HG02798 (cell line): ENCODE measurements around the gene SEMA3D.
A peak's percentile ranks its signal among the peaks of the same experiment; 100 is the strongest.

Source experiments
- ATAC-seq: cut with Tn5 transposase; IDR thresholded peaks from one replicate; pipeline ENCODE4 v1.9.1; 2021; ENCODE audit warnings: mild to moderate bottlenecking; ENCODE audit not compliant: unreplicated experiment, poor library complexity

The SEMA3D gene

DNA sequence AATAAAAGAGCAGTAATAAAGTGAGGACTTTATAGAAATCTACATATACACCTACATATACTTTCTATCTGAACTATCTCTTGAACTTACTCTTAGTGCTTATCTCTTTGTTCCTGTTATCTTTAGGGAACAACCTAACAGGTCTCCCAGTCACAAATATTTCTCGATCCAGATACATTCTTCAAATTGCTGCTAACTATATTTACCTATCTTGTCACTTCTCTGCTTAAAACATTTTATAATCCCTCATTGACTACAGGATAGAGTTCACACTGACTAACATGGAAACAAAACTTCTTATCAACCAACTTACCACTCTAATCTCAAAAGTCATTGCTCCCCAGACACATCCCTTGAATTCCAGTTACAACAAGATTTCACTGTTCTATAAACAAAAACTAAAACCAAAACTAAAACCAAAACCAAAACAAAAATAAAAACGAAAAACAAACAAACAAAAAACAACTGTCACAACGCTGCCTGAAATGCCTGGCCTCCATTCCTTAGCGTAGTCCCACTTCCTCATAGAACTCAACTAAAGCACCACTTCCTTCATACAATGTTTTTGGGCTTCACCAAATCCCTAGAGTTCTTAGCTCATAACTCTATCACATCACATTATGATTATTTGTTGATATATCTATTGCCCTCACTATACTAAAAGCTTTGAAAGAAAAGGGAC, 134.7 kb downstream of the SEMA3D start:
- ATAC-seq: no peak

DNA sequence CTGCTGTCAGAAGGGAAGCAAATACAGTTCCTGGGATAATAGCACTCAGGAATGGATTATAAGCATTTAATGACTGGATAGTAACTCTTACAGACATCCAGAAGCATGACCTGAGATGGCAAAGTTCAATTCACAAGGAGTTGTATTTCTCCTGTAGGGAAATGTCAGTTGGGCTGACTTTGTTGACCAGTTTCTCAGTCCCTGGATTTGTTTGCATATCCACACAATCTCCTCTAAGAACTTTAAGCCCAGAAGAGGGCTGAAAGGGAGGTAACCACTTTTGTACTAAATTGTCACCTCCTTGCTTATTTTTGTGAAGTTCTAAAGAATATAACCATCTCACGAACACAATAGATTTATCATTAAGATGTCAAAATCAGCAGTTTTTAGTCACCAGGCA, 140.3 kb downstream of the SEMA3D start:
- ATAC-seq: no peak

DNA sequence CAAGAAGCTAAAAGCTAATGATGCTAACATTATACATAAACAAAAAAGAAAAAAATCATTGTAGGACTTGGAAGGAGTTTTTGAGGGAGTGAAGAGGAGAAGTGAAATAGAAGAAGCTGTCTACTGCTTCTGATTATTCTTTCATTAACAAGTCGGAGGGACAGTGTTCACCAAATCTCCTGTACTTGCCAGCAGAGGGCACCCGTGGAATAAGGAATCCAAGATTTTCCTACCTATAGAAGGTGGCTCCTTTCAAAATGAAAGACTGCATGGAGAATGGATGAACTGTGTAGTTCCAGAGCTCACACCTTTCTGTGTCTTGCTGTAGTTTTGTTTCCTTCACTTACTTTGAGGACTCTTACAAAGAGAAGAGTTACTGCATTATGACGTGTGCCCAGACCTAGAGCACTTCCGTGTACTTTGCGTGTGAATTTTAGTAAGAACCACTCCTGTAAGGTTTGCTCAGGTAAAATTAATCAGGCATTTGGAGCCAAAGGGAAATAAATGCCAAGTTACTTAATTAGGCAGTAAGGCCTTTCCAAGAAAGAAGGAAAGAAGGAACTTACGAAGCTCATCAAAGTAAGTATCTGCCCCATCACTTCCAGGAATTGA, 145.1 kb downstream of the SEMA3D start:
- ATAC-seq: peak; percentile 64

GRCh38 chr7:85039196-85039923, 147.5 kb downstream of the SEMA3D start:
- peak; percentile 83 for ATAC-seq

GRCh38 chr7:85038466-85038865, 148.4 kb downstream of the SEMA3D start:
- no peak for ATAC-seq

- no peak for ATAC-seq
Observed at GRCh38 chr7:85033263-85033662, 153.6 kb downstream of the SEMA3D start.

GRCh38 chr7:85031475-85031874, 155.4 kb downstream of the SEMA3D start:
- no peak for ATAC-seq

GRCh38 chr7:85030893-85031292, 156.0 kb downstream of the SEMA3D start:
- ATAC-seq: peak; percentile 57

GRCh38 chr7:85025312-85025756, 161.5 kb downstream of the SEMA3D start:
- peak; percentile 80 for ATAC-seq

GRCh38 chr7:85023916-85024315, 162.9 kb downstream of the SEMA3D start:
- no peak for ATAC-seq

GRCh38 chr7:85023066-85023712, 163.7 kb downstream of the SEMA3D start:
- no peak for ATAC-seq

- ATAC-seq: no peak
Observed at GRCh38 chr7:85022064-85022697, 164.7 kb downstream of the SEMA3D start.

- no peak for ATAC-seq
Observed at GRCh38 chr7:85021101-85021704, 165.7 kb downstream of the SEMA3D start.

- ATAC-seq: no peak
Observed at GRCh38 chr7:85019778-85020177, 167.1 kb downstream of the SEMA3D start.

DNA sequence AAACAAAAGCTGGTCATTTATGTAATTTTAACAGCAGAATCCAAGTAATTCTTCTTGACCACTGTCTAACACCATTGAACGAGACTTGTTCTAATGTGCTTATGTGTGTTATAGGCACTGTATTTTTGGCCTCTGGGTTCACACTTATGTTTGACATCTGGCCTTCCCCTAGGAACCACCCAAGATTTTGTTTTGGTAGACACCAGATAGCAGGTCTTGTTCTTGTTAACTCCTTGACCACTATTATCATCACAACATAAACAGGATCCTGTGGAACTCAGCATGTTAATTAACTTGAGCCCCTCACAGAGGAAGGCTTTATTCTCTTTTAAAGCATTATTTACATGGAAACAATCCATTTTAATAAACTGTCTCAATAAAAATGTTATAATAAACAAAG, 167.7 kb downstream of the SEMA3D start:
- no peak for ATAC-seq

DNA sequence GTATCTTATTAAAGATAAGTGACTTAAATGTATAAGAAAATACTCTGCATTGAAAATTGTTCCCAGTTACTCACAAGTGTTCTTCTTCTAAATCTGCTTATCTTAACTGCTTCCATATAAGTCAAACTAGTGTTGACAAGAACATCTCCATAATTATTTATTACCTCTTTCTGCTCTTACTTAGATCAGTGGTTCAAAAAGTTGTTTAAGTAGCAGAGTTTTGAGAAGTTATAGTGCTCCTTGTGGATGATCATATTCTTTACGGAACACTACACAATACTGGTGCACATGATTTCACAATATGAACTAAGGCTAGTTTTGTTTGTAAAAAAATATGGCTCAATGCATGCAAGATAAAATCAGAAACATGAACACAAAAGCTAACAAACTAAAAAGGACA, 168.4 kb downstream of the SEMA3D start:
- ATAC-seq: no peak

- no peak for ATAC-seq
Observed at GRCh38 chr7:85016286-85016685, 170.6 kb downstream of the SEMA3D start.

DNA sequence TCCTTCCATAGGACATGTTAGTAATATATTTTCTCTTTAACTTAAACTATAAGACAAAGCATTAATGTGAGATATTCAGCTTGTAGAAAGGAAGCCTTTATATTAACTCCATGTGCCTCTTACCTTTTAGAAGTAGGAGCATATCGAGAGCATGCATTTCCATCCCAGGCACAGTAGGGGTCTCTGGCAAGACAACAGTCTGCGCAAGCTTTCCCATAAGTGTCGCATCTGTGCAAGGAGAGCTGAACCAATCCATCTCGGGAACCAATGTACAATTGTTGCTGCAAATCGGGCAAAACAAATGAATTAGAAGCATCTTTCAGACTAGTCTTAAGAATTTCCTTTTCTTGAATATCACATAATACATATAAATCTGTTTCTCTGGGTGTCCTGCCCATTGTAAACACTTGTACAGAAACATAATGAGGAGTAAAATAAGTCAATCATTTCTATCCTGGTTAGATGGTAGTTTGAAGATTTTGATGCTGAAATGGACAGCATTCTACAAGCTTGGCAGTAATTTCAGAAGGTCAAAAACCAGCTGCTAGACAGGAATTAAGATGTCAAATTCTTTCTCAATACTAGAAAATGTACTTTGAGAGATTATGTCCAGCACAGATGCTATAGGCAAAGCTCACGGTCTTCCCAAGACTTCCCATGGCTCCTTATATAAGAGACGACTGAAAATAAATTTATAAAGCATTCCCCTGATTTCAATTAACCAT, 171.8 kb downstream of the SEMA3D start:
- no peak for ATAC-seq

DNA sequence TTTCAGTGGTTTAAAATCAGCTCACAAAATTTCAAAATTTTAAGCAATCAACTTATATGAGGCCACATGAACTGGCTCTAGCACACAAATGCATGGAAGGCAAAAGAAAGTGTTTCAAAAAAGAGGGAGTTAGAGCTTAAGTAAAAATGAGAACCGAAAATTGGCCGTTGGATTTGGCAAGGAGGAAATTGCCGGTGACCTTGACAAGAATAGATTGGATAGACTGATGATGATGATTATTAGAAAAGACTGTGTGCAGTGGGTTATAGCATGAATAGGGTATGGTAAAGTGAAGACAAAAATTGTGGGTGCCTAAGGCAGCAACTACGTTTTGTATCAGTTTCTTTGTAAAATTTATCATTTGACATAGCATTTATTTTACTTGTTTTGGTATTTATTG, 175.7 kb downstream of the SEMA3D start:
- no peak for ATAC-seq
